Measurements from ENCODE around the gene AVEN.

GRCh38 chr15:34038023-34038870 is 757 bp downstream of the AVEN start:
- TF ChIP-seq TARDBP (IDR thresholded peaks at IDR 0.05) (no peak), ELF4 (IDR thresholded peaks at IDR 0.05) (no peak), CTBP1 (IDR thresholded peaks at IDR 0.05; ENCODE audit: borderline replicate concordance) (no peak), ZNF384 (IDR thresholded peaks at IDR 0.05) (no peak), SP1 (IDR thresholded peaks at IDR 0.05) (no peak), FOXK2 (IDR thresholded peaks at IDR 0.05) (no peak), FOXA1 (IDR thresholded peaks at IDR 0.05) (no peak), BHLHE40 (IDR thresholded peaks at IDR 0.05; ENCODE audit: borderline replicate concordance) (no peak), ARNT (IDR thresholded peaks at IDR 0.05) (no peak), SUZ12 (IDR thresholded peaks at IDR 0.05) (no peak), HDGF (IDR thresholded peaks at IDR 0.05; ENCODE audit: borderline replicate concordance) (no peak), FOXM1 (IDR thresholded peaks at IDR 0.05; ENCODE audit: borderline replicate concordance) (no peak), PKNOX1 (IDR thresholded peaks at IDR 0.05) (no peak), LEF1 (IDR thresholded peaks at IDR 0.05; ENCODE audit: borderline replicate concordance) (no peak)
